MG63 (cell line): Measurements from ENCODE around the gene ARSA. TPM values are rescaled to one million over a fixed set of nuclear protein-coding genes. Genes with fewer than 3 reads are reported as not detected.
"Not testable (repeated sequence)": the region's sequence is repeated elsewhere in the genome, so short reads cannot be mapped to it uniquely, and the experiment has no call there.

Experiments used
- DNase-seq: peaks from one replicate; pipeline ENCODE4 v3.0.0-alpha.2; 2020
- H3K27me3 ChIP-seq: fragments of 250-450 bp; sonication (Bioruptor Pico); 2 replicates; pipeline ENCODE4 v1.5.1; 2020; ENCODE audit warnings: mild to moderate bottlenecking, moderate library complexity
- H3K36me3 ChIP-seq: fragments of 250-450 bp; sonication (Bioruptor Pico); 2 replicates; pipeline ENCODE4 v1.5.1; 2020; ENCODE audit warnings: mild to moderate bottlenecking, moderate library complexity
- H3K4me3 ChIP-seq: fragments of 250-450 bp; sonication (Bioruptor Pico); 2 replicates; pipeline ENCODE4 v1.5.1; 2020; ENCODE audit warnings: mild to moderate bottlenecking, moderate library complexity
- H3K9me3 ChIP-seq: fragments of 250-450 bp; sonication (Bioruptor Pico); 2 replicates; pipeline ENCODE4 v1.5.1; 2020; ENCODE audit warnings: mild to moderate bottlenecking, moderate library complexity
- total RNA-seq: library from RNA; depleted of rRNA; stranded (reverse); fragments of >200 nt; shearing (Covaris generic); gene quantifications from 2 replicates; pipeline ENCODE4 v1.2.3, GENCODE V29; 2014; ENCODE audit warnings: low replicate concordance

ARSA gene
- total RNA-seq, 1 experiment from 2014 or later: 16.0 TPM

GRCh38 chr22:50660306-50660705 is 32.4 kb upstream of the ARSA start:
- no peak for DNase-seq
- no peaks in the 10 kb centered on the region for H3K36me3 ChIP-seq
- H3K4me3 ChIP-seq: no peak overlapping the region

GRCh38 chr22:50659711-50660110 is 31.8 kb upstream of the ARSA start:
- H3K4me3 ChIP-seq, DNase-seq, H3K36me3 ChIP-seq, H3K27me3 ChIP-seq, H3K9me3 ChIP-seq: not testable (repeated sequence)

More at GRCh38 chr22:50660306-50660705, 32.4 kb upstream of the ARSA start:
- no peaks in the 10 kb centered on the region for H3K9me3 ChIP-seq
- no peaks in the 10 kb centered on the region for H3K27me3 ChIP-seq

GRCh38 chr22:50657925-50658324 is 30.0 kb upstream of the ARSA start:
- no peak for DNase-seq
- Histone ChIP-seq H3K4me3 (no peak overlapping the region), H3K36me3 (no peaks in the 10 kb centered on the region), H3K9me3 (no peaks in the 10 kb centered on the region), H3K27me3 (no peaks in the 10 kb centered on the region)

GRCh38 chr22:50656122-50657070 is 28.4 kb upstream of the ARSA start:
- Histone ChIP-seq H3K9me3 (peaks cover 4% of the 10 kb centered on the region; the same call in 1 of the 2 replicates), H3K4me3 (no peak overlapping the region), H3K27me3 (no peaks in the 10 kb centered on the region), H3K36me3 (no peaks in the 10 kb centered on the region)
- DNase-seq: peak; percentile 81

- not testable (repeated sequence) for H3K36me3 ChIP-seq, DNase-seq, H3K4me3 ChIP-seq, H3K9me3 ChIP-seq, H3K27me3 ChIP-seq
Measured at GRCh38 chr22:50654664-50655063, 26.7 kb upstream of the ARSA start.

- no peak for DNase-seq
- Histone ChIP-seq H3K36me3 (no peaks in the 10 kb centered on the region), H3K9me3 (peaks cover 20% of the 10 kb centered on the region), H3K27me3 (no peaks in the 10 kb centered on the region), H3K4me3 (no peak overlapping the region)
Measured at GRCh38 chr22:50653256-50653655, 25.3 kb upstream of the ARSA start.

- H3K36me3 ChIP-seq, DNase-seq, H3K4me3 ChIP-seq: not testable (repeated sequence)
- Histone ChIP-seq H3K27me3 (peaks cover 21% of the 10 kb centered on the region), H3K9me3 (peaks cover 22% of the 10 kb centered on the region)
Measured at GRCh38 chr22:50643821-50644101, 15.8 kb upstream of the ARSA start.

- not testable (repeated sequence) for H3K36me3 ChIP-seq, DNase-seq, H3K4me3 ChIP-seq
- Histone ChIP-seq H3K9me3 (peaks cover 17% of the 10 kb centered on the region), H3K27me3 (peaks cover 21% of the 10 kb centered on the region)
Measured at GRCh38 chr22:50643021-50643820, 15.3 kb upstream of the ARSA start.

GRCh38 chr22:50641696-50642607 is 14.0 kb upstream of the ARSA start:
- H3K9me3 ChIP-seq: peaks cover 9% of the 10 kb centered on the region
- no peak for DNase-seq
- no peak overlapping the region for H3K4me3 ChIP-seq
- no peaks in the 10 kb centered on the region for H3K36me3 ChIP-seq
- peaks cover 21% of the 10 kb centered on the region for H3K27me3 ChIP-seq

- H3K9me3 ChIP-seq: peaks cover 4% of the 10 kb centered on the region; the same call in 1 of the 2 replicates
- no peak overlapping the region for H3K4me3 ChIP-seq
- H3K27me3 ChIP-seq: peaks cover 21% of the 10 kb centered on the region
- no peak for DNase-seq
- no peaks in the 10 kb centered on the region for H3K36me3 ChIP-seq
Measured at GRCh38 chr22:50640857-50641647, 13.1 kb upstream of the ARSA start.

GRCh38 chr22:50640296-50640695 is 12.3 kb upstream of the ARSA start:
- not testable (repeated sequence) for H3K9me3 ChIP-seq, H3K36me3 ChIP-seq, H3K4me3 ChIP-seq, DNase-seq
- peaks cover 14% of the 10 kb centered on the region for H3K27me3 ChIP-seq

- Histone ChIP-seq H3K9me3 (no peaks in the 10 kb centered on the region), H3K27me3 (no peaks in the 10 kb centered on the region), H3K4me3 (no peak overlapping the region), H3K36me3 (no peaks in the 10 kb centered on the region)
- DNase-seq: no peak
Measured at GRCh38 chr22:50635591-50635990, 7.6 kb upstream of the ARSA start.

GRCh38 chr22:50633771-50634170 is 5.8 kb upstream of the ARSA start:
- no peak for DNase-seq
- no peaks in the 10 kb centered on the region for H3K9me3 ChIP-seq
- no peaks in the 10 kb centered on the region for H3K36me3 ChIP-seq
- H3K27me3 ChIP-seq: no peaks in the 10 kb centered on the region
- no peak overlapping the region for H3K4me3 ChIP-seq

- H3K36me3 ChIP-seq: no peaks in the 10 kb centered on the region
- H3K27me3 ChIP-seq: no peaks in the 10 kb centered on the region
- no peaks in the 10 kb centered on the region for H3K9me3 ChIP-seq
- H3K4me3 ChIP-seq: no peak overlapping the region
- DNase-seq: no peak
Measured at GRCh38 chr22:50633086-50633485, 5.1 kb upstream of the ARSA start.

- Histone ChIP-seq H3K27me3 (no peaks in the 10 kb centered on the region), H3K4me3 (no peak overlapping the region), H3K9me3 (no peaks in the 10 kb centered on the region), H3K36me3 (no peaks in the 10 kb centered on the region)
- no peak for DNase-seq
Measured at GRCh38 chr22:50630376-50630775, 2.4 kb upstream of the ARSA start.

- no peaks in the 10 kb centered on the region for H3K27me3 ChIP-seq
- DNase-seq: no peak
- H3K4me3 ChIP-seq: peak overlapping the region; percentile 76
- H3K9me3 ChIP-seq: no peaks in the 10 kb centered on the region
- no peaks in the 10 kb centered on the region for H3K36me3 ChIP-seq
Measured at GRCh38 chr22:50628543-50629134, 687 bp upstream of the ARSA start.
